Measurements from ENCODE around the gene FIGN. TPM values are rescaled to one million over a fixed set of nuclear protein-coding genes. Genes with fewer than 3 reads are reported as not detected.

FIGN gene
- total RNA-seq, 1 experiment from 2014 or later: 19.4 TPM

- no peak for TF ChIP-seq PRDM15 (CRISPR knock-in tag; IDR thresholded peaks at IDR 0.05)
- no peak for TF ChIP-seq ZMAT4 (CRISPR knock-in tag; IDR thresholded peaks at IDR 0.05)
- TF ChIP-seq ERG (CRISPR knock-in tag; IDR thresholded peaks at IDR 0.05): no peak
- no peak for TF ChIP-seq KAT7 (CRISPR knock-in tag; IDR thresholded peaks at IDR 0.05; ENCODE audit: borderline replicate concordance)
- TF ChIP-seq ARID4B (CRISPR knock-in tag; IDR thresholded peaks at IDR 0.05; ENCODE audit: borderline replicate concordance): no peak
- TF ChIP-seq E2F5 (CRISPR knock-in tag; IDR thresholded peaks at IDR 0.05): no peak
- no peak for TF ChIP-seq CREM (CRISPR knock-in tag; IDR thresholded peaks at IDR 0.05)
- no peak for TF ChIP-seq ESRRA (CRISPR knock-in tag; IDR thresholded peaks at IDR 0.05; ENCODE audit: borderline replicate concordance)
- no peak for TF ChIP-seq ZNF425 (CRISPR knock-in tag; conservative IDR thresholded peaks at IDR 0.05)
- TF ChIP-seq ZBTB43 (CRISPR knock-in tag; IDR thresholded peaks at IDR 0.05): no peak
- TF ChIP-seq ATF2 (CRISPR knock-in tag; IDR thresholded peaks at IDR 0.05; ENCODE audit: borderline replicate concordance, low read depth): no peak
Observed at GRCh38 chr2:163617517-163617916, 118.3 kb downstream of the FIGN start (continued).
